Measurements from ENCODE around the gene NEU1.
"Not testable (repeated sequence)": the region's sequence is repeated elsewhere in the genome, so short reads cannot be mapped to it uniquely, and the experiment has no call there.

GRCh38 chr6:31808599-31808998, 54.0 kb downstream of the NEU1 start:
- not testable (repeated sequence) for TF ChIP-seq PPARA (CRISPR knock-in tag; IDR thresholded peaks at IDR 0.05; ENCODE audit: borderline replicate concordance); ZFP3 (CRISPR knock-in tag; IDR thresholded peaks at IDR 0.05); SNAI2 (CRISPR knock-in tag; IDR thresholded peaks at IDR 0.05); ESRRG (CRISPR knock-in tag; IDR thresholded peaks at IDR 0.05); ARNTL (CRISPR knock-in tag; IDR thresholded peaks at IDR 0.05; ENCODE audit: borderline replicate concordance, low read depth); CSDC2 (CRISPR knock-in tag; IDR thresholded peaks at IDR 0.05); PATZ1 (CRISPR knock-in tag; IDR thresholded peaks at IDR 0.05; ENCODE audit: borderline replicate concordance); ISL1 (CRISPR knock-in tag; IDR thresholded peaks at IDR 0.05); CSRNP3 (CRISPR knock-in tag; IDR thresholded peaks at IDR 0.05)
